OCI-LY7 (cell line): Measurements from ENCODE around the gene FAM13A.

ENCODE experiments used
- EZH2phosphoT487 ChIP-seq: fragments of 200-600 bp; sonication (generic); IDR thresholded peaks from 2 replicates; pipeline ENCODE4 v1.6.1; 2018; ENCODE audit warnings: low read depth, borderline replicate concordance, mild to moderate bottlenecking, mixed run types, antibody characterized with exemption, low read length, moderate library complexity, mixed read lengths
- TF ChIP-seq, protein P1 (sequence below): fragments of 200-600 bp; sonication (generic); conservative IDR thresholded peaks from 2 replicates; pipeline ENCODE4 v1.5.1; 2014; ENCODE audit warnings: mild to moderate bottlenecking, antibody characterized with exemption, low read length, moderate library complexity, mixed read lengths

DNA sequence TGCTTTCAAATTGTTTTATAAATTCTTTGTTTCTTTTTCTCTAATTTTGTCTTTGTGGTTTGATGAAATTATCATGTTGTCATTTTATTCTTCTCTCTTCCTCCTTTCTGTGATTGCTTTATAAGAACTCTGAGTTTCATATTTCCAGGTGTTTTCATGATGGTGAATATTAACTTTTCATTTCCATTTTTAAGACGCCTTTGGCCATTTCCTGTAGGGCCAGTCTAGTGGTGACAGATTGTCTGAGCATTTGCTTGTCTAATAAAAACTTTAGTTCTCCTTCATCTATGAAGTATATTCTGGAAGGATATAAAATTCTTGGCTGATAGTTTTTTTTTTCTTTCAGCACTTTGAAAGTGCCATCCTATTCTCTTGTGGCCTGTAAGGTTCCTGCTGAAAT, 128.1 kb downstream of the FAM13A start:
- TF ChIP-seq, protein P1, sequence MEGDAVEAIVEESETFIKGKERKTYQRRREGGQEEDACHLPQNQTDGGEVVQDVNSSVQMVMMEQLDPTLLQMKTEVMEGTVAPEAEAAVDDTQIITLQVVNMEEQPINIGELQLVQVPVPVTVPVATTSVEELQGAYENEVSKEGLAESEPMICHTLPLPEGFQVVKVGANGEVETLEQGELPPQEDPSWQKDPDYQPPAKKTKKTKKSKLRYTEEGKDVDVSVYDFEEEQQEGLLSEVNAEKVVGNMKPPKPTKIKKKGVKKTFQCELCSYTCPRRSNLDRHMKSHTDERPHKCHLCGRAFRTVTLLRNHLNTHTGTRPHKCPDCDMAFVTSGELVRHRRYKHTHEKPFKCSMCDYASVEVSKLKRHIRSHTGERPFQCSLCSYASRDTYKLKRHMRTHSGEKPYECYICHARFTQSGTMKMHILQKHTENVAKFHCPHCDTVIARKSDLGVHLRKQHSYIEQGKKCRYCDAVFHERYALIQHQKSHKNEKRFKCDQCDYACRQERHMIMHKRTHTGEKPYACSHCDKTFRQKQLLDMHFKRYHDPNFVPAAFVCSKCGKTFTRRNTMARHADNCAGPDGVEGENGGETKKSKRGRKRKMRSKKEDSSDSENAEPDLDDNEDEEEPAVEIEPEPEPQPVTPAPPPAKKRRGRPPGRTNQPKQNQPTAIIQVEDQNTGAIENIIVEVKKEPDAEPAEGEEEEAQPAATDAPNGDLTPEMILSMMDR, result no peak
- no peak for TF ChIP-seq EZH2phosphoT487
